Measurements from ENCODE around the gene BACE1-AS. TPM values are rescaled to one million over a fixed set of nuclear protein-coding genes. Genes with fewer than 3 reads are reported as not detected.
"Not testable (repeated sequence)": the region's sequence is repeated elsewhere in the genome, so short reads cannot be mapped to it uniquely, and the experiment has no call there.

The BACE1-AS gene
- total RNA-seq, 1 donor from 2014 or later: 10.3 TPM

GRCh38 chr11:117314840-117315239 lies 23.7 kb downstream of the BACE1-AS start:
- Histone ChIP-seq H3K27me3 (ENCODE audit: low read depth) (no peaks in the 10 kb centered on the region), H3K27ac (replicated peaks) (no peak overlapping the region), H3K36me3 (no peaks in the 10 kb centered on the region), H3K4me1 (peaks cover 29% of the 10 kb centered on the region), H3K4me3 (peak overlapping the region; percentile 80), H3K9me3 (replicated peaks) (no peaks in the 10 kb centered on the region)
- no peak for TF ChIP-seq CTCF (IDR thresholded peaks at IDR 0.05; ENCODE audit: borderline replicate concordance)
- intact Hi-C loops (cut with micrococcal nuclease): no loop called here
- DNase-seq: no peak

DNA sequence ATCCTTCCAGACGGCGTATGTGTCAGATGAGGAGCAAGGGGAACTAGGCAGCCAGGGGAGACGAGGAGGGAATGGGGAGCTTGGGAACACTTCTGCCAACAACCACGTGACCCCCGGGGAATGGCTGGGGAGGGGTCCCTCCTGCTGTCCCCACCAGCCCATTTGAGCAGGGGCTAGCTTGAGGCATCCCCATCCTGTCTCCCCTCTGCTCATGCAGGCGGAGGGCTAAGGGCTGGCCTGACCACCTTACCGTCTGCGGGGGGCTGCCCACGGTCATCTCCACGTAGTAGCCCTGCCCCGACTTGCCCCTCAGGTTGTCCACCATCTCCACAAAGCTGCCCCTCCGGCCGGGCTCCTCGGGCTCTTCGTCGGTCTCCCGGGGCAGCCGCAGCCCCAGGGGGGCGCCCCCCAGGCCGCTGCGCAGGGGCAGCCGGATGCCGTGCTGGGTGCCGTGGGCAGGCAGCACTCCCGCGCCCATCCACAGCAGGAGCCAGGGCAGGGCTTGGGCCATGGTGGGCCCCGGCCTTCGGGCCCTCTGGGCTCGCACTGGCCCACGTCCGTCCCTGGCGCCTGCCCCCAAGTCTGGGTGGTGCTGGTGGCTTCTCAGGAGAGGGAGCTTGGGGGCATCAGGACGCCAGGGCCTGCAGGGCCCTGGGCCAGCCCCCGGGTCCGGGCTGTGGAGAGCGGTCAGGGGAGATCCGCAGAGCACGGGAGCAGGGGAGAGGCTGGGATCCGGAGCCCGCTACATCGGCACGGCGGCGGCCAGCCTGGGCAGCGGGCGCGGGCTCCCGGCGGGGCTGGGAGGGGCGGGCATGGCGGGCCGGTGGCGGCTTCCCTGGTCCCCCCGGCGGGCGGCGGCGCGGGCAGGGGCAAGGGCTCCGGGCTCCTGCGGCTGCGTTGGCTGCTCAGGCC lies 24.4 kb downstream of the BACE1-AS start:
- H3K36me3 ChIP-seq: no peaks in the 10 kb centered on the region
- no peak for TF ChIP-seq CTCF (IDR thresholded peaks at IDR 0.05; ENCODE audit: borderline replicate concordance)
- intact Hi-C loops (cut with micrococcal nuclease): no loop called here
- peak overlapping the region; percentile 79 for H3K27ac ChIP-seq (replicated peaks)
- H3K9me3 ChIP-seq (replicated peaks): no peaks in the 10 kb centered on the region
- no peaks in the 10 kb centered on the region for H3K27me3 ChIP-seq (ENCODE audit: low read depth)
- H3K4me1 ChIP-seq: peaks cover 29% of the 10 kb centered on the region
- H3K4me3 ChIP-seq: peak overlapping the region; percentile 80
- DNase-seq: no peak

GRCh38 chr11:117316197-117316961 lies 25.2 kb downstream of the BACE1-AS start, which contains the start of gene BACE1:
Gene BACE1, minus strand, starts transcription at chr11:117316256. Its CDS starts 461 bp downstream, at chr11:117315795.
- no peaks in the 10 kb centered on the region for H3K9me3 ChIP-seq (replicated peaks)

DNA sequence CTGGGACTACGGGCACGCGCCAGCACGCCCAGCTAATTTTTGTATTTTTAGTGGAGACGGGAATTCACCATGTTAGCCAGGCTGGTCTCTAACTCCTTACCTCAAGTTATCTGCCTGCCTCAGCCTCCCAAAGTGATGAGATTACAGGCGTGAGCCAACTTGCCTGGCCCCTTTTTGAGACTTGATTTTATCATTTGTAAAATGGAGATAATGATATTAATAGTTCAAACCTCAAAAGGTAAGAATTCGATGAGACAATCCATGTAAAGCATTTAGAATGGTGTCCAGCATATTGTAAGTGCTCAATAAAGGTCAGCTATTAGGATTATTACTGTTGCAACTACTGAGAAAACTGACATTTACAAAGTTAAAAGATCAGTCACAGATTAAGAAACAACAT lies 27.6 kb downstream of the BACE1-AS start:
- Histone ChIP-seq H3K27ac (replicated peaks) (no peak overlapping the region), H3K27me3 (ENCODE audit: low read depth) (no peaks in the 10 kb centered on the region), H3K4me3 (no peak overlapping the region), H3K9me3 (replicated peaks) (no peaks in the 10 kb centered on the region), H3K4me1 (peaks cover 29% of the 10 kb centered on the region), H3K36me3 (no peaks in the 10 kb centered on the region)
- intact Hi-C loops (cut with micrococcal nuclease): no loop called here
- DNase-seq: no peak
- no peak for TF ChIP-seq CTCF (IDR thresholded peaks at IDR 0.05; ENCODE audit: borderline replicate concordance)

More at GRCh38 chr11:117316197-117316961, 25.2 kb downstream of the BACE1-AS start, which contains the start of gene BACE1:
- peak; percentile 84 for DNase-seq
- peak within 1 kb of the TSS; percentile 79 for H3K27ac ChIP-seq (replicated peaks)
- H3K36me3 ChIP-seq: no peaks in the 10 kb centered on the region
- no peaks in the 10 kb centered on the region for H3K27me3 ChIP-seq (ENCODE audit: low read depth)
- intact Hi-C loops (cut with micrococcal nuclease): no loop called here
- peak within 1 kb of the TSS; percentile 80 for H3K4me3 ChIP-seq
- peak; percentile 45 for TF ChIP-seq CTCF (IDR thresholded peaks at IDR 0.05; ENCODE audit: borderline replicate concordance)
- H3K4me1 ChIP-seq: peaks cover 29% of the 10 kb centered on the region

DNA sequence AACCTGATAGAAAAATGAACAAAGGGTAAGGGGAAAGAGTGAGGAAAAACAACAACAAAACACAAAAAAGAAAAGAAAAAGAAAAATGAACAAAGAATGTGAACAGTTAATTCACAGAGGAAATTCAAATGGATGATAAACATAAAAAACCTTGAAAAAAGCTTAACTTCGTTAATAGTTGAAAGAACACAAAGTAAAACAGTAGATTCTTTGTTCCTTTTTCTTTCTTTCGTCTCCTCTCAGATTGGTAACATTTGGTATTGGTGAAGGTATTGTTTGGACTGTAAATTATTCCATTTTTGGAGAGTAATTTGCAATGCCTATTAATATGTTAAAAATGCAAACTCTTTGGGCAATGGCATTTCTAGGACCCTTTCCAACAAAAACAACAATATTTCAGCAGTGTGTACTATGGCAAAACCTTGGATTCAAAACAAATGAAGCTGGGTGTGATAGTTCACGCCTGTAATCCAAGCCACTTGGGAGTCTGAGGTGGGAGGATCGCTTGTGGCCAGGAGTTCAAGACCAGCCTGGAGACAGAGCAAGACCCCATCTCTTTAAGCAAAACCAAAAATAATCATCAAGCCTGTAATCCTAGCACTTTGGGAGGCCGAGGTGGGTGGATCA lies 28.2 kb downstream of the BACE1-AS start:
- Histone ChIP-seq H3K36me3 (no peaks in the 10 kb centered on the region), H3K27ac (replicated peaks) (no peak overlapping the region), H3K27me3 (ENCODE audit: low read depth) (no peaks in the 10 kb centered on the region), H3K4me3 (no peak overlapping the region), H3K4me1 (peaks cover 23% of the 10 kb centered on the region), H3K9me3 (replicated peaks) (no peaks in the 10 kb centered on the region)
- no peak for TF ChIP-seq CTCF (IDR thresholded peaks at IDR 0.05; ENCODE audit: borderline replicate concordance)
- intact Hi-C loops (cut with micrococcal nuclease): no loop called here
- no peak for DNase-seq

DNA sequence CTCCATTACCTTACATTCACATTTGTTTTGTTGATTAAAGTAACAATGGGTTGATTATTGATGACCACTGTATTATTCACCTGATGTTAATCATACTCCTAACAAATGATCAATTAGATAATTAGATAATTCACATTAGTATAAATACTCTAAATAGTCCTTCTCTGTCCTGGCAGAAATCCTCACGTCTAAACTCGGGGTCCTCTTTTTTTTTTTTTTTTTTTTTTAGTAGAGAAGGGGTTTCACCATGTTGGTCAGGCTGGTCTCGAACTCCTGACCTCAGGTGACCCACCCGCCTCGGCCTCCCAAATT lies 36.1 kb downstream of the BACE1-AS start:
- intact Hi-C loops (cut with micrococcal nuclease); H3K27me3 ChIP-seq (ENCODE audit: low read depth); DNase-seq; H3K9me3 ChIP-seq (replicated peaks); H3K36me3 ChIP-seq: not testable (repeated sequence)
- peak overlapping the region; percentile 84 for H3K4me3 ChIP-seq
- H3K4me1 ChIP-seq: peaks cover 19% of the 10 kb centered on the region
- peak overlapping the region; percentile 92 for H3K27ac ChIP-seq (replicated peaks)

Data from left ventricle myocardium inferior (tissue), 1 donor.